Caco-2 (cell line): ENCODE results near the gene BZW2. TPM values are rescaled to one million over a fixed set of nuclear protein-coding genes. Genes with fewer than 3 reads are reported as not detected.
A peak's percentile ranks its signal among the peaks of the same experiment; 100 is the strongest.

Experiments
- BruUV-seq: library from RNA; stranded (reverse); fragments of 400-500 nt; replicated peaks from 2 replicates; lab custom pipeline; 2021; lab: Mats Ljungman, UMichigan
- CTCF ChIA-PET: fragments of 300-600 bp; sonication (Branson Sonifier 250); formaldehyde crosslinking; loops from one replicate; lab custom pipeline; 2022; ENCODE audit warnings: antibody characterized with exemption; lab: Charles Lee
- POLR2A ChIA-PET: fragments of 300-600 bp; sonication (Branson Sonifier 250); formaldehyde crosslinking; loops from one replicate; lab custom pipeline; 2022; ENCODE audit warnings: antibody characterized with exemption; lab: Charles Lee
- DNase-seq, 2 experiments: peaks; one replicate each; pipeline versions ENCODE4 v3.0.0 to v3.0.0-alpha.2; 2020 to 2022
- H3K27me3 ChIP-seq: replicated peaks from 2 replicates; pipeline ENCODE4 v1.6.0; 2011; ENCODE audit warnings: low read length; ENCODE audit not compliant: control insufficient read depth, insufficient read depth
- H3K36me3 ChIP-seq: 2 replicates; pipeline ENCODE4 v1.5.1; 2011; ENCODE audit warnings: low read length; ENCODE audit not compliant: control insufficient read depth, insufficient read depth
- H3K4me1 ChIP-seq: fragments of 250-450 bp; sonication (Bioruptor Pico); 2 replicates; pipeline ENCODE4 v1.5.1; 2020; ENCODE audit warnings: mild to moderate bottlenecking
- H3K4me3 ChIP-seq: 2 replicates; pipeline ENCODE4 v1.5.1; 2011; ENCODE audit warnings: low read depth, mild to moderate bottlenecking, control low read depth, low read length
- H3K9me3 ChIP-seq: fragments of 250-450 bp; sonication (Bioruptor Pico); 2 replicates; pipeline ENCODE4 v1.5.1; 2020; ENCODE audit warnings: mild to moderate bottlenecking, moderate library complexity
- H3K27ac Mint-ChIP-seq: one replicate; pipeline ENCODE4 v1.8.0; 2022; ENCODE audit warnings: mixed read lengths; ENCODE audit not compliant: unreplicated experiment
- H3K27me3 Mint-ChIP-seq: one replicate; pipeline ENCODE4 v1.8.0; 2022; ENCODE audit warnings: mixed read lengths; ENCODE audit not compliant: insufficient read depth, unreplicated experiment
- H3K36me3 Mint-ChIP-seq: one replicate; pipeline ENCODE4 v1.8.0; 2022; ENCODE audit warnings: mild to moderate bottlenecking, mixed read lengths; ENCODE audit not compliant: insufficient read depth, unreplicated experiment
- H3K4me1 Mint-ChIP-seq: one replicate; pipeline ENCODE4 v1.8.0; 2022; ENCODE audit warnings: low read depth, mixed read lengths; ENCODE audit not compliant: unreplicated experiment
- H3K4me3 Mint-ChIP-seq: one replicate; pipeline ENCODE4 v1.8.0; 2022; ENCODE audit warnings: mild to moderate bottlenecking, moderate library complexity, mixed read lengths; ENCODE audit not compliant: unreplicated experiment
- H3K9me3 Mint-ChIP-seq: one replicate; pipeline ENCODE4 v1.8.0; 2022; ENCODE audit warnings: mixed read lengths; ENCODE audit not compliant: unreplicated experiment
- intact Hi-C: fragments of 100-400 bp; cut with micrococcal nuclease; formaldehyde crosslinking; loops from one replicate; pipeline ENCODE4 v1.10.0; 2022; ENCODE audit not compliant: unreplicated experiment
- total RNA-seq: library from RNA; stranded (reverse); gene quantifications from 2 replicates; pipeline ENCODE4 v1.2.3, GENCODE V29; 2022
- TF ChIP-seq, protein P1 (sequence below), 2 experiments: fragments of 200-600 bp in 1 of 2; IDR thresholded peaks; 1 replicate in 1 of 2; 2 replicates in 1 of 2; pipeline versions ENCODE4 v1.5.1 to v1.8.0; 2011 to 2022; ENCODE audit warnings: antibody characterized with exemption in 1 of 2, control low read depth in 1 of 2, inconsistent platforms in 1 of 2, low read depth in 1 of 2, low read length in 1 of 2, mild to moderate bottlenecking in 1 of 2, moderate library complexity in 1 of 2; ENCODE audit not compliant: insufficient read depth in 1 of 2, severe bottlenecking in 1 of 2, unreplicated experiment in 1 of 2

Gene BZW2
- total RNA-seq, 1 experiment from 2014 or later = 148 TPM

DNA sequence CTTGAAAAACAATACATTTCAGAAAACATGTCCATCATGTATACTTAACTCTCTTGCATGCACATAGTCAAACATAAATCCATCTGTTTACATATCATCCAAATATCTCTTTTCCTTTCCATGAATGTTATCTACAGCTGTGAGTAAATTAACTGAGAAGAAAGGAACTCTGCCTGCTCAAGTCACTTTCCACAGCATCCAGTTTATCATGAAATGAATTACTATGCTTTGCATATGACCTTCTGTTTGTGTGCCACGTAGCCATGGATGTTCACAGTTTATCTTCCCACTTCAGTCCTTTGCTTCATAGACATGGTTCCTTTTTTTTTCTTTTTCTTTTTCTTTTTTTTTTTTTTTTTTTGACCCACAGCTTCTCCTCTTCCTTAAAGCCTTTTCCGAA is 39.6 kb downstream of the BZW2 start:
- Histone ChIP-seq H3K27me3 (no peaks in the 10 kb centered on the region), H3K9me3 (no peaks in the 10 kb centered on the region), H3K36me3 (peaks cover 2% of the 10 kb centered on the region; the same call in 1 of the 2 replicates), H3K4me3 (no peak overlapping the region), H3K4me1 (peaks cover 13% of the 10 kb centered on the region)
- Mint-ChIP-seq H3K9me3 (no peaks in the 10 kb centered on the region), H3K36me3 (peaks cover 80% of the 10 kb centered on the region), H3K4me3 (no peak overlapping the region), H3K27ac (peak overlapping the region; percentile 75), H3K27me3 (no peaks in the 10 kb centered on the region), H3K4me1 (peaks cover 32% of the 10 kb centered on the region)
- DNase-seq = no peak
- ChIA-PET CTCF (interaction anchor here (0.7 kb wide), 1 partner anchor 1176 kb away, joined by 4 read pairs; no protein-coding TSS in a partner anchor), POLR2A (interaction anchor here (0.6 kb wide), 1 partner anchor 24 kb away, joined by 8 read pairs; no protein-coding TSS in a partner anchor)
- BruUV-seq = no TSS peak
- intact Hi-C loops = loop anchor here (5.0 kb wide), 1 partner anchor 83 kb away; no protein-coding TSS in a partner anchor
- TF ChIP-seq, protein P1, sequence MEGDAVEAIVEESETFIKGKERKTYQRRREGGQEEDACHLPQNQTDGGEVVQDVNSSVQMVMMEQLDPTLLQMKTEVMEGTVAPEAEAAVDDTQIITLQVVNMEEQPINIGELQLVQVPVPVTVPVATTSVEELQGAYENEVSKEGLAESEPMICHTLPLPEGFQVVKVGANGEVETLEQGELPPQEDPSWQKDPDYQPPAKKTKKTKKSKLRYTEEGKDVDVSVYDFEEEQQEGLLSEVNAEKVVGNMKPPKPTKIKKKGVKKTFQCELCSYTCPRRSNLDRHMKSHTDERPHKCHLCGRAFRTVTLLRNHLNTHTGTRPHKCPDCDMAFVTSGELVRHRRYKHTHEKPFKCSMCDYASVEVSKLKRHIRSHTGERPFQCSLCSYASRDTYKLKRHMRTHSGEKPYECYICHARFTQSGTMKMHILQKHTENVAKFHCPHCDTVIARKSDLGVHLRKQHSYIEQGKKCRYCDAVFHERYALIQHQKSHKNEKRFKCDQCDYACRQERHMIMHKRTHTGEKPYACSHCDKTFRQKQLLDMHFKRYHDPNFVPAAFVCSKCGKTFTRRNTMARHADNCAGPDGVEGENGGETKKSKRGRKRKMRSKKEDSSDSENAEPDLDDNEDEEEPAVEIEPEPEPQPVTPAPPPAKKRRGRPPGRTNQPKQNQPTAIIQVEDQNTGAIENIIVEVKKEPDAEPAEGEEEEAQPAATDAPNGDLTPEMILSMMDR (IDR thresholded peaks at IDR 0.05; ENCODE audit: insufficient read depth in 1 of 2, low read depth in 1 of 2, low read length in 1 of 2, severe bottlenecking in 1 of 2, unreplicated experiment in 1 of 2) = no peak

DNA sequence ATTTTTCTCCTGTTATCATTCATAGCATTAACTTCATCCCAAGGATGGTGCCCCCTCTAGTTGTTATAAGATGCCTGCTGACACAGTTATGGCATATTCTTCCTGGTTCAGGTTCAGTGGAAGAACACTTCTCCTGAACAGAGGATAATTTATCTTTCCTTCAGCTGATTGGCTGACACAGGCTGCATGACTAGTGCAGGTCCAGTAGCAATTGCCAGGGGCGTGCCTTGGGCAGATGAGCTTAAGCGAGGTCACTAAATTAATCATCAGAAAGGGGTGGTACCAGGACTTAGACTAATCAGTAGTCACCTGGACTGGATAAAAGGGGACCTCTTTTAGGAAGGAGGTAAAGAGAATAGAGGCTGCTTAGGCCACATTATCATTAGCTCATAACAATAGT is 42.3 kb downstream of the BZW2 start:
- H3K4me1 ChIP-seq = peaks cover 13% of the 10 kb centered on the region
- H3K27ac Mint-ChIP-seq = no peak overlapping the region
- no peak overlapping the region for H3K4me3 ChIP-seq
- peaks cover 80% of the 10 kb centered on the region for H3K36me3 Mint-ChIP-seq
- TF ChIP-seq, protein P1 (IDR thresholded peaks at IDR 0.05; ENCODE audit: insufficient read depth in 1 of 2, low read depth in 1 of 2, low read length in 1 of 2, severe bottlenecking in 1 of 2, unreplicated experiment in 1 of 2) = peak in 1 of 2 experiments; percentile 5
- no peaks in the 10 kb centered on the region for H3K9me3 Mint-ChIP-seq
- intact Hi-C loops = loop anchor here (5.0 kb wide), 1 partner anchor 86 kb away; no protein-coding TSS in a partner anchor
- CTCF ChIA-PET = no interaction called here
- BruUV-seq = no TSS peak
- H3K27me3 ChIP-seq = no peaks in the 10 kb centered on the region
- H3K36me3 ChIP-seq = peaks cover 2% of the 10 kb centered on the region; the same call in 1 of the 2 replicates
- peaks cover 25% of the 10 kb centered on the region for H3K4me1 Mint-ChIP-seq
- H3K27me3 Mint-ChIP-seq = no peaks in the 10 kb centered on the region
- H3K4me3 Mint-ChIP-seq = no peak overlapping the region
- no peaks in the 10 kb centered on the region for H3K9me3 ChIP-seq
- POLR2A ChIA-PET = no interaction called here
- peak in 1 of 2 experiments; percentile 39 for DNase-seq

DNA sequence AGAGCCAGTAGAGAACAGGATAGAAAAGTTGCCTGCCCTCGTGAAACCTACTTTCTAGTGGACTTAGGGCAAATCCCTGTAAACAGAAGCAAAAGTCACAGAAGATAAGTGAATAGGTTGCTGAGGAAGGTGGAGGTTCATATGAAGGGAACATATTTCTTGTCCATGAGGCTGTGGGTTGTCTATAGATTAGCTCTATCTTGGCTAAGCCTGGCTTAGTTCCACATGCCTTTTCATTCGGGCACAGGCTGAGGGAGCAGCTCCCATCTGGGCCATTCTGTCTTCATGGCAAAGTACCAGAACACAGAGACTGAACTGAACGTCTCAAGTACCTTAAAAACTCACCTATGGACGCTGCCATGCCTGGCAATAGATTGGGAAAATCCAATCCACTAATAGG is 45.3 kb downstream of the BZW2 start:
- ChIA-PET CTCF (no interaction called here), POLR2A (no interaction called here)
- H3K36me3 Mint-ChIP-seq = peaks cover 92% of the 10 kb centered on the region
- no peaks in the 10 kb centered on the region for H3K4me1 Mint-ChIP-seq
- Histone ChIP-seq H3K4me3 (no peak overlapping the region), H3K27me3 (no peaks in the 10 kb centered on the region), H3K4me1 (no peaks in the 10 kb centered on the region), H3K36me3 (peaks cover 2% of the 10 kb centered on the region; the same call in 1 of the 2 replicates), H3K9me3 (no peaks in the 10 kb centered on the region)
- no peaks in the 10 kb centered on the region for H3K9me3 Mint-ChIP-seq
- no peak overlapping the region for H3K27ac Mint-ChIP-seq
- TF ChIP-seq, protein P1 (IDR thresholded peaks at IDR 0.05; ENCODE audit: insufficient read depth in 1 of 2, low read depth in 1 of 2, low read length in 1 of 2, severe bottlenecking in 1 of 2, unreplicated experiment in 1 of 2) = no peak
- no peak for DNase-seq
- intact Hi-C loops = no loop called here
- H3K27me3 Mint-ChIP-seq = no peaks in the 10 kb centered on the region
- no TSS peak for BruUV-seq
- no peak overlapping the region for H3K4me3 Mint-ChIP-seq
